Mesenteric fat pad (tissue), 1 donor: ENCODE results near the gene CNN1. TPM values are rescaled to one million over a fixed set of nuclear protein-coding genes. Genes with fewer than 3 reads are reported as not detected.

Source experiments
- DNase-seq: peaks from one replicate; pipeline ENCODE4 v3.0.0-alpha.2; 2020; ENCODE audit warnings: low spot score
- long read RNA-seq: library from polyadenylated mRNA; unstranded; transcript quantifications from one replicate; pipeline ENCODE4 v2.0.0, GENCODE V29; 2020
- total RNA-seq: library from RNA; stranded (reverse); fragmentation: NEBNext Ultra II Directional; extraction: Animal tissue kit (Norgen Biotek cat#: 25700); gene quantifications from one replicate; pipeline ENCODE4 v1.2.1, GENCODE V29; 2021
- donor health status: DM: yes; HTN: yes; CAD: no.

Gene CNN1
- 21.8 TPM for total RNA-seq
- long read RNA-seq, transcript CNN1-201 (7 exons, 1,633 nt) = major isoform, 103 of 110 reads
- long read RNA-seq, partial matches to known transcripts = 3 of 110 reads
- long read RNA-seq, other reads (novel, unspliced or antisense) = 4 of 110 reads

DNA sequence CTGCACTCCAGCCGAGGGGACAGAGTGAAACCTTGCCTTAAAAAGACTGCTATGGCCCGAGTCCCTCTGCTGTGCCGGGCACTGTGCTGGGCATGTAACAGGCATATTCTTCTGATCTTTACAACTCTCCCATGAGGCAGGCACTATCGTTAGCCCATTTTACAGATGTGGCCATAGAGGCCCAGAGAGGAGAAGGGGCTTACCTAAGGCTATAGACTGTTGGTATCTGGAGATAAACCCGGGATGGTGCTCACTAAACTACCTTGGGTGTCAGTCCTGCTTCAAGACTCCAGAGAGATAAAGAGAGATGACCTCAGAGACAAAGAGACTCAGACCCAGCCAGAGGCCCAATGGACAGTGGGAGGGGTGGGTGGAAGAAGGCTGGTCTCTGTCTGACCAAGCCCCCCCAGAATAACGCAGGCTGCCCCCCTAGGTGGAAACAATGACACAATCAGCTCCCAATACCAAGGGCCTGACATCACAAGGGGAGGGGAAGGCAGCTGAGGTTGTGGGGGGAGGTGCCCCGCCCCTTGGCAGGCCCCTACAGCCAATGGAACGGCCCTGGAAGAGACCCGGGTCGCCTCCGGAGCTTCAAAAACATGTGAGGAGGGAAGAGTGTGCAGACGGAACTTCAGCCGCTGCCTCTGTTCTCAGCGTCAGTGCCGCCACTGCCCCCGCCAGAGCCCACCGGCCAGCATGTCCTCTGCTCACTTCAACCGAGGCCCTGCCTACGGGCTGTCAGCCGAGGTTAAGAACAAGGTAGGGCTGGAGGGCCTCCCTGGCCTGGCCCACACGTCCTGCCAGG, at the start of gene CNN1:
TSS of gene CNN1 (plus strand) at position 620 of the 805 bp plus-strand sequence. CDS start at position 697, 77 bp downstream.
- DNase-seq = no peak

DNA sequence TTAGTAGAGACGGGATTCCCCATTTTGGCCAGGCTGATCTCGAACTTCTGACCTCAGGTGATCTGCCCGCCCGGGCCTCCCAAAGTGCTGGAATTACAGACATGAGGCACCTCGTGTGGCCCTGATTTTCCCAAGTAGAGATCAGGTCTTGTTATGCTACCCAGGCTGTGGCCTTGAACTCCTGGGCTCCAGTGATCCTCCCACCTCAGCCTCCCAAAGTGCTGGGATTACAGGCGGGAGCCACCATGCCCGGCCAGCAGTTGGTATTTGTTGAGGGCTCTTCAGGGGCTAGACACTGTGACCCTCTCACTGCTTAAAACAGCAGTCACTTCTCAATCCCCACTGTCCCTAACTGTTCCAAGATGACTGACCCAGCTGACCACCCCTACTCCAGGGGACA, 49.3 kb upstream of the CNN1 start:
- DNase-seq = no peak

DNA sequence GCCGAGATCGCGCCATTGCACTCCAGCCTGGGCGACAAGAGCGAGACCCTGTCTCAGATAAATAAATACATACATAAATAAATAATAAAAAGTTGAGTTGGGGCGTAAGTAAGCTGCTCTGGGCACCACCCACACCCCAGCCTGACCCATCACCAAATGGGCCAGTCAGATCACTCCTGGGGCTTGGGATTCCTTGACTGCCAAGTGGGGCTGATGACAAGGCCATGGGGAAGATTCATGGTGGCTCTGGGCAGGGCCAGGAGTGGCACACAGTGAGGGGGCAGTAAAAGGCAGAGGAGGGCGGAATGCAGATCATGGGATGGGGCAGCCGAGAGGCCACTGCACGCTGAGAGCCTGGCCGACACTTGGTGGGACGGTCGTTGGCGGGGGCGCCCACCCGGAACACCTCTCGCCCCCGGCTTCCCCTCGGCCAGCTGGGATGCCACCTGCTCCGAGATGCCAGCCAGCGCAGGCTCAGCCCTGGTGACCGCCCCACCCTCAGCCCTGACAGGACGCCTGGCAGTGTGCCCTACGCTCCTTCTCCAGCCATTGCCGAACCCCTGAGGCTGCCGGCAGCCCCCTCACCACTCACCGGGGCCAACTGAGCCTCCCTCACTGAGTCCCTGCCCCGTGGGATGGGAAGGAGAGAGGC, 43.9 kb upstream of the CNN1 start:
- no peak for DNase-seq

DNA sequence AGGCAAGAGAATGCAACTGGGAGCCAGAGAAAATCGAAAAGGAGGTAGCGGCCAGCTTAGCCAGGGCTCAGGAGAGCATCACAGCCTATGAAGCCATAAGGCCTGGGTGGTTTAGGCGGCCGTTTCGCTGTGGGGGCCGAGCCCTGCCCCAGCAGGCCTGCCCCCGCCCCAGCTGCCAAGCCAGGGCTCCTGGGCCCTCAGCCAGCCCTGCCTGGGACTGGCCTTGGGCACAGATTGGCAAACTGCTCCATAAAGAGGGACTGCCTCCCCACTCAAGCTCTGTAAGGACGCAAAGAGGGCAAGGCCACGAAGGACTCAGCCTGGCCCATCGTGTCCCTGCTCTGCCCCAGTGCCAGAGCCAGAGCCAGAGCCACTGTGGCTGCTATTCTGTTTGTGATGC, 43.2 kb upstream of the CNN1 start:
- no peak for DNase-seq

DNA sequence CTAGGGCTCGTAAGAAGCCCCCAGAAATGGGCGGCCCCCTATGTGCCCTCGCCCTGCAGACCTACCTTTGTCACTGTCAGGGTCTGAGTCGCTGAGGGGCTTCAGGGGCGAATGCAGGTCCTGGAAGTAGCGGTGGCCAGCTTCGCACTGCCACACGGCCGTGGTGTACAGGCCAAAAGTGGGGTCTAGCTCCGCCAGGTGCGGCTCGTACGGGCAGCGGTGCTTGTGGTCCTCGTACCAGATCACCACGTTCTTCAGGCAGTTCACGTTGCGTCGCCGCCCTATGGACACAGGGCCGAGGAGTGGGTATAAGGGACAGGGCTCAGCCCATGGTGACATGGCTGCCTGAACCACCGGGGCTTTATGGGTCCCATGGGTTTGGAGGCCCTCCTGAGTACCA, 42.8 kb upstream of the CNN1 start:
- DNase-seq = no peak

DNA sequence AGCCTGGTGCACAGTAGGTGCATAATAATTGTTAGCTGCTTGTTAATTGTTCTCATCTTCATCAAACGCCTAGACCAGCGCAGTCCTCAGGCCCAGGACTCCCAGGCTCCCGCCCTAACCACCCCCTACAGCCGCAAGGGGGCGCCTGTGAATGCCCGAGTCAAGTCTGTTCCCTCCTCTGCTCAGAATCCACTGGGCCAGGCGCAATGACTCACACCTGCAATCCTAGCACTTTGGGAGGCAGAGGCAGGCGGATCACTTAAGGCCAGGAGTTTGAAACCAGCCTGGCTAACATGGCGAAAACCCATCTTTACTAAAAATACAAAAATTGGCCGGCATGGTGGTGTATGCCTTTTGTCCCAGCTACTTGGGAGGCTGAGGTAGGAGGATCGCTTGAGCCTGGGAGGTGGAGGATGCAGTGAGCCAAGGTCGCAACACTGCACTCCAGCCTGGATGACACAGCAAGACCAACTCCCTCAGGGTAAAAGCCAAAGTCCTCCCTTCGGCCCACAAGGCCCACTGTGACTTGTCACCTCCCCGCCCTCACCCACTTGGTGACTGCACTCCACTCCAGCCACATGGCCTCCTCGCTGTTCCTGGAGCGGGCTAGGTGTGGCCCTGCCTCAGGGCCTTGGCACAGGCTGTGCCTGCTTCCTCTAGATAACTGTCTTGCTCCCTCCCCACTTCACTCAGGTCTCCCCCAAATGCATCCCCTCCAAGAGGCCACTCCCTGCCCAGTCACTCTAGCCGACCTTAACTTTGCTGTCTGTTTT, 42.1 kb upstream of the CNN1 start:
- no peak for DNase-seq

DNA sequence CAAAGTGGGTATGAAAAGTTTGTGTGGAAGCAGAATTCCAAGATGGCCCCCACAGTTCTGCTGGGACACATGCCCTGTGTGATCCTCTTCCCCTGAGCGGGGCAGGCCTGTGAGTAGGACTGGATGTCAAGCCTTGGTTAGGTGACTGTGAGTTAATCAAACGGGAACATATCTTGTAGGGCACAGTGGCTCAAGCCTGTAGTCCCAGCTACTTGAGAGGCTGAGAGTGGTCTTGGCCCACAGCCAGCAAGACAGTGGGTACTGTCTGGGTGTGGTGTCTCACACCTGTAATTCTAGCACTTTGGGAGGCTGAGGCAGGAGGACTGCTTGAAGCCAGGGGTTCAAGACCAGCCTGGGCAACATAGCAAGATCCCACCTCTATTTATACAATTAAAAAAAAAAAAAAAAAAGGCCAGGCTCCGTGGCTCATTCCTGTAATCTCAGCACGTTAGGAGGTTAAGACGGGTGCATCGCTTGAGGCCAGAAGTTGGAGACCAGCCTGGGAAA, 39.4 kb upstream of the CNN1 start:
- no peak for DNase-seq

DNA sequence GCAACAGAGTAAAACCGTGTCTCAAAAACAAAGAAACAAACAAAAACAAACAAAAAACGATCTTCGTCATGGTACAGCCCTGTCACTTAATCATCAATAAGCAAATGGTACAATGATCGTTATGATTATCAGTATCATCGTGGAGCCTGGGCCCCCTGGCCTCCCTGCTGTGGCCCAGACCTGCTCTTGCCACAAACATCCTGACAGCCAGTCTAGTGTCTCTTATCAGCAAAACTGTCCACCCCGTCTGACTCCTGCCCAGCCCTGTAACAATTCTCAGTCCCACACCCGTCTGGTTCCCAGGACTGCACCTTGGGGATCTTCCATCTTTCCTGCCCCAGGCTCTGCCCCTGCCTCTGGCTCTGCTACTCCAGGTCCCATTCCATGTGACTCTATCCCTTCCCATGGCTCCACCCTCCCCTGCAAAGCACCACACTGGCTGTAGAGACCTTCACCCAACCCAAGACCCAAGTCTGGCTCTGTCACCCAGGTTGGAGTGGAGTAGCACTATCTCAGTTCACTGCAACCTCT, 38.7 kb upstream of the CNN1 start:
- no peak for DNase-seq

DNA sequence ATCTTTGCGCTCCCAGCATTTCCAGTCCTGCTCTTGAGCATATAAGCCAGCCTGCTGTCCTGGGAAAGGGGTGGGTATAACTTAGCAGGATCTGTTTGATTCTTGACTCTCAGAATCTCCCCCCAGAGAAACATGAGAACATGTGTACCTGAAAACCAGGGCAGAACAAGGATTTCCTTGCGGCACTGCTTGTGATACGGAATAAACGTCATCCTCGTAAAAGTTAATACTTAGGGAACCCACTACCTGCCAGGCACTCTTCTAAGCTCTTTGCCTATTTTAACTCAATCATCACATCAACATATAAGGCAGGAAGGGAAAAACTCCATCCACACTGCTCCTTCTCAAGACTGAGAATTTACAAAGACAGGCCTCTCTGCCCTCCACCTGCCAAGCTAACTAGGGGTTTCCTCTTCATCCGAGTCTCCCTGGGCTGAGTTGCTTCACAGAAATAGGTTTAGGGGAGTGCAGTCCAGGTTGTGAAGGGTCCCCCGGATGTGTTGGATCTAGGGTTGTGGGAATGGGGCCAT, 34.1 kb upstream of the CNN1 start:
- no peak for DNase-seq

DNA sequence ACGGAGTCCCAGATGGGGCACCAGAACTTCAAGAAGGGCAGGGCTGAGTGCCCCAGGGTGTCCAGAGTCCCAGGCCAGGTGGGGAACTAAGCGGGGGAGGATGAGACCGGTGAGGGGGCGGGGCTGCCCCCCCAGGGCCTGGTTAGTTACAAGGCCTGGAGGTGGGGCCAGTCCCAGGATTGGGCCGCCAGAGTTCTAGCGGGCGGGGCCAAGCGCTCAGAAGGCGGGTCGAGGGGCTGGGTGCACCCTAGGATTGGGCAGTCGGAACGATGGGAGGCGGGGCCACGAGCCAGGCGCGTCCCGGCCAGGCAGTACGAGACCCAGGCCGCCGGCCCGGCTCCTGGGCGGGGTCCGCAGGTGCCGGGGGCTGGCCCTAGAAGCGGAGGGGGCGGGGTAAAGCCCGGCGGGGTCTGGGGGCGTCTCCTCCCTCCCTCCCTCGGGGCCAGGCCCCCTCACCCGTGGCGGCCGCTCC, 33.6 kb upstream of the CNN1 start:
- peak; percentile 99 for DNase-seq

DNA sequence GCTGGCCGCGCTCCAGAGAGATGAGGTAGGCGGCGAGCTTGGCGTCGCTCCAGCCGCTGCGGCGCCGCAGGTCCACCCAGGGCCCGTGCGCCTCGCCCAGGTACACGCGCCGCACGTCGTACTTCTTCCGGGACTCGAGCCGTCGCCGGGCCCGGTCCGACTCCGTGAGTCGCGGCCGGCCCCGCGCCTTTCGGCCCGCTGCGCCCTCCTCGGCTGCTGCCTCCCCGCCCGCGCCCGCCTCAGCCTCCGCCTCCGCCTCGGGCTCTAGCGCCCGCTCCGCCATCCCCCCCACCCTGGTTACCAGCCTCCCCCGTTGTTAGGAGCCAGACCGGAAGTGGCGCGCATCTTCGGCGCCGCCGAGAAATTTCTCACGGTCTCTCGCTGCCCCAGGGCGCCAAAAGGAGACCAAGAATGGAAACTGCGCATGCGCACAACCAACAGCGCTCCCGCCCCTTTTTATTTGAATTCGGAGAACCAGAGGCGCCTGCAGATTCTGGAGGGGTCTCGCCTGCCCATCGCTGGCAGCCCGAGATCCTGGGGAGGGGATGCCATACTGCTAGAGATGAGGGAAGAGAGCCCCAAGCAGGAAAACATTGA, 33.0 kb upstream of the CNN1 start, which contains the start of gene ZNF653:
TSS of gene ZNF653 (minus strand) at position 336 of the 597 bp plus-strand sequence. CDS start at position 283, 53 bp downstream.
- peak; percentile 99 for DNase-seq

DNA sequence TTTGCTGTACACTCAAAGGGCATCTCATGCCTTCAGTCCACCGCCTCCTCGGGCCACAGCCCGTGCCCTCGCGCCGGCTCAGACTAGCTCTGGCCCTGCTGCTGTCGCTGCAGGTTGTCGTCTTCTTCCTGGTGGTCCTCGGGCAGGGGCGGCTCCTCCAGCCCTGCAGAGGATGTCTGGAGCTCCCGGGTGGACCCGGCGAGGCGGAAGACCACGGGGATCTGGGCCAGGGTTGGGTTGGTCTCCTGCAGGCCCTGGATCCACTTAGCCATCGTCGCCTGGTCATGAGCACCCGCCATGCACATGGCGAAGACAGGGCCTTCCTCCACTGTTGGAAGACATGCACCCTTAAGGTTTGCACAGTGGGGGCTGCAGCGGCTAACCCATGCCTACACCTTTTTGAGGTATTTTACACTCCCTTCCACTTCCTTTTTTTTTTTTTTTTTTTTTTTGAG, 32.5 kb upstream of the CNN1 start:
- DNase-seq = no peak

DNA sequence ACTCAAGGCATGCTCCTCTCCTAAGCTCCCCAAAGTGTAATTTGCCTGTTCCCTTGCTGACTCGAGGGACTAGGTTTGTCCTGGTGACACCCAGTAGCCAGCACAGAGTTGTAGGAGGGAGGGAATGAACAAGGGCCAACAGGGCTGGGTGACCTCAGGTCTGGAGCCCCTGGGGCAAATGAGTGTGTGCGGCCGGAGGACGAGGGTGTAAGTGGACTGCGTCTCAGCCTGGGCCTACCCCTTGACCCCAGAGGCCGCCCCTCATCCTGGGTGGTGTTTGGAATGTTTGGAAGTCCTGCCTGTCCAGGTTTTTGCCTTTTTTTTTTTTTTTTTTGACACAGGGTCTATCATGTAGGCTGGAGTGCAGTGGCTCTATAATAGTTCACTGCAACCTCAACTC, 31.7 kb upstream of the CNN1 start:
- no peak for DNase-seq

DNA sequence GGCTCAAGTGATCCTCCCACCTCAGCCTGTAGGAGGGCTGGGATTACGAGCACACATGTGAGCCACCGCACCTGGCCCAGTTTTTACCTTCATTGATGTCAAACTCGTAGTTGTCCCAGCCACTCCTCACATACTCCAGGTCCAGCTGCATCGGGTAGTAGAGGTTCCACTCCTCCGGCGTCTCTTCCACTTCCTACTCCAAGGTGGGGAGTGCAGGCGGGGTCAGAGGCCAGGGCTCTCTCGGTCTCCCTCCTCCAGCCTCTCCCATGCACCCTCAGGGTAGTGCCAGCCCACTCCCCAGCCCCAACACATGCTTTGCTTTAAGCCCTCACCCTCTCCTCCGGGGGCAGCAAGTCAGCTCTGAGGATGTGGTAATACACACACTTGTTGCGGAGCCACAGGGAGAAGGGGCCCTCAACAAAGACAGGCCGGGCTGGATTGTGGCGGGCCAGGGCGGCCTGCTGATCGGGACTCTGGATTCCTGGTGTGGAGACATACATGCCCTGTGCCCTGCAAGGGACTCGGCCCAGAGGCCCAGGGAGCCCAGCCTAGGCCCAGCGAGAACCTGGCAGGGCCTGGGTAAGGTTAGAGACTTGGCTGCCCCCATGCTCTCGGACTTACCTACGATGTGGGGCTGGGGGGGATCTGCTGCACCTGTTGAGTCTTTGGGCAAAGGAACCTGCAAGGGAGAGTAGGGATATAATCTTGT, 31.1 kb upstream of the CNN1 start:
- DNase-seq = no peak

DNA sequence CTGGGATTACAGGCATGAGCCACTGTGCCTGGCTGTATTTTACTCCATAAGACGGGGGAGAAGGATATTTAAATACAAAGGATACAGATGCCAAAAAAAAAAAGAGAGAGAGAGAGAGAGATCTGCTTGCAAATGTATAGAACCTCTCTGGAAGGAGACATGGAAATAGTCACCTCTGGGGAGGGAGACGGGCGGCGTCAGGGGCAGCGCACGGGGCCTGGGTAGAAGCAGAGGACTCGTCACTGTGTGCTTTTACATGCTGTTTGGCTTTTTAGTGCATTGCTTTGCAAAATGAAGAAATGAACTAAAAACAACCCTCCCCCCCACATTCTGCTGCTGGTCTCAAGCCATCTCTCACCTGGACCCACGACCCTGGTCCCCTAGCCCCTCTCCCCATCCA, 28.2 kb upstream of the CNN1 start:
- no peak for DNase-seq

DNA sequence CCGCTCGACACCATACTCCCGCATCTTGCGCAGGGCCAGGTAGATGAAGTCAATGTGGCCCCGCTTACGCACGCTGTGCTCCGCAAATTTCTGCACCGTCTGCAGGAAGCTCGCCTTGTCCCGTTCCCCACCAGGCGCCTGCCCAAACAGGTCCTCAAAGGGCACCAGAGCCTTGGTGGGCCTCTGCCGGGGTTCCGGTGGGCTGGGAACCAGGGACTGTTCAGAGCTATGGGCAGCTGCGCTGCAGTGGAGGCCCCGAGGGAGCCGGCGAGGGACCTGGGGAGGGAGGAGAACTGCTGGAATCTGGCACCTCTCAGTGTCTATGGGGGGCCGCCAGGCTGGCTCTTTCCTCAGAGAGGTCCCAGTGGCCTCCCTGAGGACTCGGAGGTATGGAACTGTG, 24.7 kb upstream of the CNN1 start:
- no peak for DNase-seq

DNA sequence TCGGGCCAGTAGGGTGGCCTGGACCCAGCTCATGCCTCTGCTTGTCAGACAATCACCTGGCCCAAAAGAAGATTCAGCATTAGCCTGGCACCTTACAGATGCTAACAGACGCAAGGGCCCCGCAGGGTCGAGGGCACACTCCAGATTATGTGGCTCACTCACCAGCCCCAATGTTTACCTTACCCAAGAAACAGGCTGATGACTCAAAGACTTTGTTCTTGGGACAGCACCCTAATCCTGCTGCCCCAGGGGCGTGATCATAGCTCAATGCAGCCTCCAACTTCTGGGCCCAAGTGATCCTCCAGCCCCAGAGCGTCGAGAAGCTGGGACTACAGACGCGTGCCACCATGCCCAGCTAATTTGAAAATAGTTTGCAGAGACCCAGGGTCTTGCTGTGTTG, 19.5 kb upstream of the CNN1 start:
- no peak for DNase-seq

DNA sequence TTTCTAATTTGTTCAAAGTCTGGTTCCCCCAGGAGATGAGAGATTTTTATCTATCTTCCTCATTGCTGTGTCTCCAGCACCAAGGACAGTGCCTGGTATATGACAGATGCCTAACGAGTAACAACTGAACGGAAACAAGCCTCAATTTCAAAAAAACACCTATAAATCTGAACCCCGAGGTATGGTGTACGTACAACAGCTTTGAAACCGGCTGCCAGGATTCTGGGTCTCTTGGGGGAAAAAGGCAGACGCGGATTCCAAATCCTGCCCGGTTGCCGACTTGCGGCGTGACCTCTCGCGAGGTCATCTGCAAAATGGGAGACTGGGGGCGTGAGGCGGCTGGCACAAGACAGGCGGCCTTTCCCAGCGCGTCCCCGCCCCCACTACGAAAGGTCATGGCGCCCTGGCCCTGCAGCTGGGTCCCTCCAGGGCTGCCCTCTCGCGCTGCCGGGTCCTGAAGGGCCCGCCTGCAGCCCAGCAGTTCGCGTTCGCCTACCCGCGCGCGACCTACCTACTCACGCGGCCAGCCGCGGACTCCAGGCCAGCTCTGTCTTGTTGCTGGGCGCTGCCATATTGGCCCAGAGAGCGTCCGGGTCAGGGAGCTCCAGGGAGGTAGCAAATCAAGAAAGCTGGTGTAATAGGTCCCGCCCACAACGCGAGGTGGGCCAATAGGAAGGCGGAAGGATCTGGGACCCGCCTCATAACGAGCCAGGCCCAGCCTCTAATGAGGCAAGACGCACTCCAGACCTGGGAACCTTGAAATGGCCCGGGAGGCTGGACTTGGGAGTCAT, 9.9 kb upstream of the CNN1 start, which contains the start of gene ECSIT:
TSS of gene ECSIT (minus strand) at position 584 of the 791 bp plus-strand sequence. CDS start 9,964 bp downstream, outside the sequence.
- DNase-seq = peak; percentile 98

DNA sequence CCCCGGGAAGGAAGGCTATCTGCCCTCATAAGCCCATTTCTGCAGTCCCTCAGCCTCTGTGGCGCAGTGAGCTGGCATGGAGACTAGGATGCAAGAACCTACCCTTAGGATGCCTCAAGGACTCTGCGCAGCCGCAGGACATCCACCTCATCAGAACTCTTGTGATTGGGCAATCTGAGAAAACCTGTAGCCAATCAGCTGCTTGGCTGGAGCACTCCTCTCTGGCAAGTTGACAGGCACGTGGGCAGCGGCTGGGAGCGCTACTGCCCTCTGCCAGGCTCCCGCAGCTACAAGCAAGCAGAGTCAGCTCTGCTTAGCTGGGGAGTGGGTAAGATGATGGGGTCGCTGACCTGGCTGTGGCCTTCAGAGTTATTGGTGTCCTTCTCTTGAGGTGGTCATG, 8.2 kb upstream of the CNN1 start:
- no peak for DNase-seq
